AG09319 (cell line): ENCODE data around the gene PRSS37.

Experiments
- DNase-seq: peaks from one replicate; pipeline ENCODE4 v3.0.0-alpha.2; 2010; ENCODE audit warnings: low read depth; ENCODE audit errors: extremely low read depth
- CTCF ChIP-seq: IDR thresholded peaks from 2 replicates; pipeline ENCODE4 v1.5.1; 2011; ENCODE audit warnings: low read depth, mild to moderate bottlenecking, inconsistent platforms, low read length, moderate library complexity

Gene PRSS37

GRCh38 chr7:141789917-141790316, 51.4 kb downstream of the PRSS37 start, which contains the start of gene TAS2R5:
TSS of gene TAS2R5 (plus strand) at chr7:141790217. CDS start at chr7:141790362, 145 bp downstream.
- no peak for DNase-seq
- no peak for TF ChIP-seq CTCF

GRCh38 chr7:141788296-141788695, 53.0 kb downstream of the PRSS37 start:
- no peak for TF ChIP-seq CTCF
- DNase-seq, result no peak
